Measurements from ENCODE around the gene NLGN3. TPM values are rescaled to one million over a fixed set of nuclear protein-coding genes. Genes with fewer than 3 reads are reported as not detected.

Gene NLGN3
- total RNA-seq, 5 donors from 2014 or later (not counting 1 experiment from before 2014, with no cell fraction given) = 2.9 to 3.7 (median 3.2) TPM

DNA sequence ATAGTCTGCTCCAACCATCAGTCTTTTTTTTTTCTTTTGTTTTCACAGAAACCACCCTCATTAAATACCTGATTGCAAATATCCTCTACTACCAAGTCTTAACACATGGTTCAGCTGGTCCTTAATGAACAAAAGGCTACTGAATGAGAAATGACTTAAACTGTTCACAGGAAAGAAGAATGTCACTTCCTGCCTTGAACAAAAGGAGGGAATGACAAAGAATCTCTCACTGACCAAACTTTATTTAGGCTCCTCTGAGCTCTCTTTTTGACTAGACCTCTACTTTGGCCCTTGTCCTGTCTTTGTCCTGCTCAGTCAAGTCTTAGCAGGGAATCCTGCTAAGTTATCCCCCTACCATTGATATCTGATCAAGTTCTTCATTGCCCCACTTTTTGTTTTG is 46.6 kb downstream of the NLGN3 start:
- H3K36me3 Mint-ChIP-seq = peaks cover 10% of the 10 kb centered on the region
- peaks cover 10 to 26% of the 10 kb centered on the region in 2 experiments for H3K4me1 ChIP-seq (ENCODE audit: control insufficient read depth in 1 of 2, extremely low read depth in 1 of 2, insufficient read depth in 2 of 2, low read length in 2 of 2)
- peak overlapping the region; percentile 18 for H3K27ac ChIP-seq (ENCODE audit: low read length)
- H3K36me3 ChIP-seq (ENCODE audit: control insufficient read depth in 2 of 2, extremely low read depth in 1 of 2, insufficient read depth in 1 of 2, low read length in 1 of 2) = no peaks in the 10 kb centered on the region
- peaks cover 0 to 4% of the 10 kb centered on the region in 2 donors for H3K27me3 Mint-ChIP-seq
- ChIA-PET CTCF (interaction anchor here in 1 of 2 donors (0.7 kb wide), 1 partner anchor 14 kb away, joined by 3 read pairs; no protein-coding TSS in a partner anchor), POLR2A (interaction anchor here in 1 of 2 donors (0.5 kb wide), 1 partner anchor 370 kb away, joined by 3 read pairs; no protein-coding TSS in a partner anchor)
- ATAC-seq (replicated peaks in 1 of 4) (no peak), DNase-seq (no peak)
- peak overlapping the region; percentile 17 to 54 for H3K27ac Mint-ChIP-seq
- H3K4me3 Mint-ChIP-seq = no peak overlapping the region
- no peak overlapping the region for H3K4me3 ChIP-seq (ENCODE audit: control insufficient read depth in 1 of 2, extremely low read depth in 1 of 2, low read length in 1 of 2)
- peaks cover 28 to 32% (median 30%) of the 10 kb centered on the region in 3 donors for H3K4me1 Mint-ChIP-seq
- H3K9me3 Mint-ChIP-seq = no peaks in the 10 kb centered on the region
- no peaks in the 10 kb centered on the region for H3K9me3 ChIP-seq
- no peaks in the 10 kb centered on the region for H3K27me3 ChIP-seq (replicated peaks in 1 of 2; ENCODE audit: control insufficient read depth in 2 of 2, extremely low read depth in 1 of 2, insufficient read depth in 2 of 2, low read length in 1 of 2)

DNA sequence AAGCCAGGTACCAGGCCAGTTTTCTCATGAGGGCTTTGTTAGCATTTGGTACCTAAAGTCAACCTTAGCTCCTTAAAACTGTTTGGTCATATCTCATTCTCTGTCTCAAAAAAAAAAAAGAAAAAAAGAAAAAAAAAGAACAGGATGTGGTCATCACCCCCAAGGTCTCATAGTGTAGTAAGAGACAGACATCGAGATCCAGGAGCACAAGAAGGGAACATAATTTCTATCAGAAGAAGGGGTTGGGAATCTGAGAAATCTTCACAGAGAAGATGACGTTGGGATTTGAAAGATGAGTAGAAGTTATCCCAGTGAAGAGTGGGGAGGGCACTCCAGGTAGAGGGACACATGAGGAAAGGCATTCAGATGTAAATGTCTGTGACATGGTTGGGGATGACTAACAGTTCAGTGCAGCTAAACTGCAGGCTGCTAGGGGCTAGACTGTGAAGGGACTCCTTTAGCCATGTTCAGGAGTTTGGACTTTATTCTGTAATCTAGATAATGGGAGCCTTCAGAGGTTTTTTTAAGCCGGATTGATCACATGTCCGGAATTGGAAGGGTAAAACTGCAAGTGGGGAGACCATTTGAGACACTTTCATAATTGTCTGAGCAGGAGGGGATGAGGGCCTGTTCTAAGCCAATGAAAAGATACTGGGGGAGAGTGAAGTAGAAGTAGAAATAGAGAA is 51.5 kb downstream of the NLGN3 start:
- H3K4me1 Mint-ChIP-seq = peaks cover 28 to 37% (median 35%) of the 10 kb centered on the region in 3 donors
- peak; percentile 72 to 74 (median 74) for ATAC-seq (replicated peaks in 1 of 4)
- H3K27me3 Mint-ChIP-seq = peaks cover 0 to 5% of the 10 kb centered on the region in 2 donors
- Histone ChIP-seq H3K4me1 (ENCODE audit: control insufficient read depth in 1 of 2, extremely low read depth in 1 of 2, insufficient read depth in 2 of 2, low read length in 2 of 2) (peaks cover 13 to 32% of the 10 kb centered on the region in 2 experiments), H3K27me3 (replicated peaks in 1 of 2; ENCODE audit: control insufficient read depth in 2 of 2, extremely low read depth in 1 of 2, insufficient read depth in 2 of 2, low read length in 1 of 2) (no peaks in the 10 kb centered on the region), H3K27ac (ENCODE audit: low read length) (peak overlapping the region; percentile 51), H3K9me3 (no peaks in the 10 kb centered on the region), H3K4me3 (ENCODE audit: control insufficient read depth in 1 of 2, extremely low read depth in 1 of 2, low read length in 1 of 2) (peak overlapping the region; percentile 44 to 59), H3K36me3 (ENCODE audit: control insufficient read depth in 2 of 2, extremely low read depth in 1 of 2, insufficient read depth in 1 of 2, low read length in 1 of 2) (no peaks in the 10 kb centered on the region)
- WGBS (ENCODE audit: insufficient coverage) = 16% methylated on average over 2 of the region's 4 CpGs
- peak overlapping the region; percentile 91 to 92 for H3K27ac Mint-ChIP-seq
- no peaks in the 10 kb centered on the region for H3K9me3 Mint-ChIP-seq
- peaks cover under 1% of the 10 kb centered on the region for H3K36me3 Mint-ChIP-seq
- H3K4me3 Mint-ChIP-seq = peak overlapping the region; percentile 81 to 86 (median 86)
- peak in 2 of 35 experiments; percentile 1 to 43 for DNase-seq
- CTCF ChIA-PET = interaction anchor here (0.6 kb wide), 3 partner anchors 17 to 738 kb away, joined by 3 to 4 read pairs (median 4); no protein-coding TSS in a partner anchor
- POLR2A ChIA-PET = interaction anchor here in 1 of 2 donors (0.6 to 1.0 kb wide), 4 partner anchors 14 to 439 kb away, joined by 3 to 4 read pairs (median 3); partner anchors contain the start of gene NONO

DNA sequence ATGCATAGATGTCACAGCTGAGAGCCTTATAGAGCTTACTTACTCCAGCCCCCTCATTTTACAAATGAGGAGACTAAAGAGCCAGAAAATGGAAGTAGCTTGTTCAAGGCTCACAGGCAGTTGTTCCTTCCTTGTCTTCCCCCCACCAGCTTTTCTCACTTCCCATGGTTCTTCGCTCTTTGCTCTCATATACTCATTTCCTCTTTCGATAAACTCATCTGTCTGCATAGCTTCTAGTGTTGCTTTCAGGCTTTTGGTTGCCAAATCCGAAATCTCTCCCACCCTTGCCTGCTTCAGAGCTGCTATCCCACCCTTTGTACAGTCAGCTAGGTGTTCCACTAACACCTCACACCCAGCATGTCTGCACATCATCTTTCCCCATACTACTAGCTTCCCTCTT is 53.4 kb downstream of the NLGN3 start:
- H3K9me3 ChIP-seq = no peaks in the 10 kb centered on the region
- H3K4me1 Mint-ChIP-seq = peaks cover 20 to 32% (median 26%) of the 10 kb centered on the region in 3 donors
- H3K9me3 Mint-ChIP-seq = no peaks in the 10 kb centered on the region
- no CpG with 5 or more reads among the region's 3 CpGs for WGBS (ENCODE audit: insufficient coverage)
- H3K4me3 Mint-ChIP-seq = peak overlapping the region; percentile 81 to 92 (median 83)
- peaks cover 9 to 26% of the 10 kb centered on the region in 2 experiments for H3K4me1 ChIP-seq (ENCODE audit: control insufficient read depth in 1 of 2, extremely low read depth in 1 of 2, insufficient read depth in 2 of 2, low read length in 2 of 2)
- H3K27ac Mint-ChIP-seq = peak overlapping the region; percentile 84 to 97
- H3K36me3 Mint-ChIP-seq = no peaks in the 10 kb centered on the region
- ATAC-seq (replicated peaks in 1 of 4) (peak; percentile 65 to 75 (median 68)), DNase-seq (peak in 3 of 35 experiments; percentile 6 to 44 (median 7))
- H3K27me3 Mint-ChIP-seq = peaks cover 0 to 5% of the 10 kb centered on the region in 2 donors
- ChIA-PET CTCF (interaction anchor here (0.6 to 1.3 kb wide), 5 partner anchors 16 to 729 kb away, joined by 3 to 5 read pairs (median 3); no protein-coding TSS in a partner anchor), POLR2A (interaction anchor here in 1 of 2 donors (0.5 kb wide), 1 partner anchor 56 kb away, joined by 3 read pairs; the partner anchor contains the start of gene ZMYM3)
- peak overlapping the region; percentile 59 to 64 for H3K4me3 ChIP-seq (ENCODE audit: control insufficient read depth in 1 of 2, extremely low read depth in 1 of 2, low read length in 1 of 2)
- H3K27ac ChIP-seq (ENCODE audit: low read length) = peak overlapping the region; percentile 67
- H3K27me3 ChIP-seq (replicated peaks in 1 of 2; ENCODE audit: control insufficient read depth in 2 of 2, extremely low read depth in 1 of 2, insufficient read depth in 2 of 2, low read length in 1 of 2) = no peaks in the 10 kb centered on the region
- H3K36me3 ChIP-seq (ENCODE audit: control insufficient read depth in 2 of 2, extremely low read depth in 1 of 2, insufficient read depth in 1 of 2, low read length in 1 of 2) = no peaks in the 10 kb centered on the region

DNA sequence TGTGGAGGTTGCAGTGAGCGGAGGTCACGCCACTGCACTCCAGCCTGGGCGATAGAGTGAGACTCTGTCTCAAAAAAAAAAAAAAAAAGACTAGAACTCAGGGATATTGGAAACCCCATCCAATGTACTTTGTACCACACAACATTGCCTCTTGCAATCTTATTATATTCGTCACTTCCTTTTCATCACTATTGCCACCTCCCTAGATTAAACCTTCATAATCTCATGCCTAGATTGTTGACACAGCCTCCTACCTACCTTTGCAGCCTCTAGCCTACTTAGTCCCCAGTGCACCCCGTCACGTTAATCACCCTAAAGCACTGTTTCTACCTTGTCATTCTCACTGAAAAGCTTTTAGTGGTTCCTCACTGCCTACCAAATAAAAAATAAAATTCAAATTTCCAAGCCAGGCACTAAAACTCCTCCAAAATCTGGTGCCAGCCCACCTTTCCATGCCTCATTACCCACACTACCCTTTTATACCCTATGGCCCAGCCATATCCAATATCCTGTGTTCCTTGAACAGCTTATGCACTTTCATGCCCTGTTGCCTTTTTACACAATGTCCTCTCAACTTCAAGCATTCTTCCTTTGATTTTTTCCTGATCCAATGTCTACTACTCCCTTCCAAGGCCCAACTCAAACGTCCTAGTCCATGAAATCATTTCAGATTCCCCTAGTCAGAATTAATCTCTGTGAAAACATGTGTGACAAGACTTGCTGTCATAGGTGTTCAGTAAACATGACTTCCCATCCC is 54.8 kb downstream of the NLGN3 start:
- peaks cover 0 to 5% of the 10 kb centered on the region in 2 donors for H3K27me3 Mint-ChIP-seq
- ChIA-PET POLR2A (interaction anchor here (0.6 to 0.7 kb wide), 3 partner anchors 10 to 167 kb away, joined by 3 to 5 read pairs (median 3); partner anchors contain the start of gene TAF1 (in 1 of the 2)), CTCF (no interaction called here)
- no peak for DNase-seq
- 95% methylated on average over 3 of the region's 7 CpGs for WGBS (ENCODE audit: insufficient coverage)
- Histone ChIP-seq H3K4me3 (ENCODE audit: control insufficient read depth in 1 of 2, extremely low read depth in 1 of 2, low read length in 1 of 2) (no peak overlapping the region), H3K4me1 (ENCODE audit: control insufficient read depth in 1 of 2, extremely low read depth in 1 of 2, insufficient read depth in 2 of 2, low read length in 2 of 2) (peaks cover 9 to 18% of the 10 kb centered on the region in 2 experiments), H3K27ac (ENCODE audit: low read length) (no peak overlapping the region), H3K27me3 (replicated peaks in 1 of 2; ENCODE audit: control insufficient read depth in 2 of 2, extremely low read depth in 1 of 2, insufficient read depth in 2 of 2, low read length in 1 of 2) (no peaks in the 10 kb centered on the region), H3K36me3 (ENCODE audit: control insufficient read depth in 2 of 2, extremely low read depth in 1 of 2, insufficient read depth in 1 of 2, low read length in 1 of 2) (no peaks in the 10 kb centered on the region), H3K9me3 (no peaks in the 10 kb centered on the region)
- peaks cover 14 to 32% (median 21%) of the 10 kb centered on the region in 3 donors for H3K4me1 Mint-ChIP-seq
- no peaks in the 10 kb centered on the region for H3K36me3 Mint-ChIP-seq
- no peak overlapping the region for H3K4me3 Mint-ChIP-seq
- H3K9me3 Mint-ChIP-seq = no peaks in the 10 kb centered on the region
- ATAC-seq (replicated peaks in 1 of 4) = no peak
- peak overlapping the region; percentile 6 to 13 for H3K27ac Mint-ChIP-seq

DNA sequence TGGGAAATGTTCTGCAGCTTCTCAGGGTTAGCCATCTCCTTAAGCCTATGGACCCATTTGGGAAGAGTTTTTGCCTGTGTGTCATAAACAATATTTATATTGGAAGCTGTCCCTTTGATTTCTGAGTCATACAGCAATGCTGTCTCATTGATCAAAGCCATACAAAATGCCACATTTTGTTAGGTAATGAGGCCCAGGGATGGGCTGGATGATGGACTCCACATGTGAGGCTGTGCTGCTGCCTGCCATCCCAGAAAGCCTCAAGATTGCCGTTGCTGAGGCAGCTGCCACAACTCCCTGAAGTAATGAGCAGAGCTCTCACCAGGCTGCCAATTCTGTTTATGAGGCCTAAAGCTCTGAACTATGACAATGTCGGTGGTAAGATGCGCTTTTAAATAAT is 66.2 kb downstream of the NLGN3 start:
- Mint-ChIP-seq H3K36me3 (no peaks in the 10 kb centered on the region), H3K4me1 (no peaks in the 10 kb centered on the region), H3K27ac (no peak overlapping the region), H3K4me3 (no peak overlapping the region), H3K27me3 (peaks cover 0 to 20% of the 10 kb centered on the region in 2 donors), H3K9me3 (no peaks in the 10 kb centered on the region)
- ChIA-PET POLR2A (no interaction called here), CTCF (no interaction called here)
- H3K27ac ChIP-seq (ENCODE audit: low read length) = no peak overlapping the region
- H3K9me3 ChIP-seq = no peaks in the 10 kb centered on the region
- no peaks in the 10 kb centered on the region for H3K36me3 ChIP-seq (ENCODE audit: control insufficient read depth in 2 of 2, extremely low read depth in 1 of 2, insufficient read depth in 1 of 2, low read length in 1 of 2)
- no peak for ATAC-seq (replicated peaks in 1 of 4)
- WGBS (ENCODE audit: insufficient coverage) = no CpG with 5 or more reads among the region's 3 CpGs
- no peaks in the 10 kb centered on the region for H3K4me1 ChIP-seq (ENCODE audit: control insufficient read depth in 1 of 2, extremely low read depth in 1 of 2, insufficient read depth in 2 of 2, low read length in 2 of 2)
- H3K27me3 ChIP-seq (replicated peaks in 1 of 2; ENCODE audit: control insufficient read depth in 2 of 2, extremely low read depth in 1 of 2, insufficient read depth in 2 of 2, low read length in 1 of 2) = no peaks in the 10 kb centered on the region
- H3K4me3 ChIP-seq (ENCODE audit: control insufficient read depth in 1 of 2, extremely low read depth in 1 of 2, low read length in 1 of 2) = no peak overlapping the region
- DNase-seq = no peak

DNA sequence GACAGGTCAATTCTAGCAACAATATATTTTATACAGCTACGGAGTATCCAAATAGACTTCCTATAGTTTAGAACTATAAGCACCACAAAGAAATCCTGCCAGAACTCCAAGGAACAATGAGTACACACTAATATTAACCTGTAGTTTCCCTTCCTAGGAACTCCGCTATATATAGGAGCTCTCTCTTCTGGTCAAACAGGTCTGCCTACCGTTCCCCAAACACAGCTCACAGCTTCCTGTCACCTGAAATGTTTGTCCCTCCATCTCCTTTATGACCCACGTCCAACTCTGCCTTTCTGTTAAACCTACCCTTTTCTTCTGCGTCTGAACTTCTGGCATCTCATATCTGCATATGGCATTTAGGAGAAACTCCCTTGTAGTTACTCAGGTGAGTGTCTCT is 67.9 kb downstream of the NLGN3 start:
- H3K27ac Mint-ChIP-seq = no peak overlapping the region
- no peaks in the 10 kb centered on the region for H3K36me3 ChIP-seq (ENCODE audit: control insufficient read depth in 2 of 2, extremely low read depth in 1 of 2, insufficient read depth in 1 of 2, low read length in 1 of 2)
- peaks cover 3 to 6% (median 4%) of the 10 kb centered on the region in 3 donors for H3K4me1 Mint-ChIP-seq
- H3K4me3 ChIP-seq (ENCODE audit: control insufficient read depth in 1 of 2, extremely low read depth in 1 of 2, low read length in 1 of 2) = no peak overlapping the region
- no peak overlapping the region for H3K27ac ChIP-seq (ENCODE audit: low read length)
- H3K27me3 ChIP-seq (replicated peaks in 1 of 2; ENCODE audit: control insufficient read depth in 2 of 2, extremely low read depth in 1 of 2, insufficient read depth in 2 of 2, low read length in 1 of 2) = no peaks in the 10 kb centered on the region
- no peaks in the 10 kb centered on the region for H3K4me1 ChIP-seq (ENCODE audit: control insufficient read depth in 1 of 2, extremely low read depth in 1 of 2, insufficient read depth in 2 of 2, low read length in 2 of 2)
- no peaks in the 10 kb centered on the region for H3K36me3 Mint-ChIP-seq
- H3K9me3 Mint-ChIP-seq = no peaks in the 10 kb centered on the region
- whole genome bisulfite sequencing (ENCODE audit: insufficient coverage) = 86% methylated on average over 2 of the region's 5 CpGs
- ChIA-PET CTCF (interaction anchor here (0.5 to 0.9 kb wide), 2 partner anchors 45 to 83 kb away, joined by 3 to 8 read pairs; no protein-coding TSS in a partner anchor), POLR2A (no interaction called here)
- DNase-seq (no peak), ATAC-seq (replicated peaks in 1 of 4) (no peak)
- H3K27me3 Mint-ChIP-seq = peaks cover 0 to 24% of the 10 kb centered on the region in 2 donors
- H3K9me3 ChIP-seq = no peaks in the 10 kb centered on the region
- no peak overlapping the region for H3K4me3 Mint-ChIP-seq
